ENCODE results near the gene PLPP2. TPM values are rescaled to one million over a fixed set of nuclear protein-coding genes. Genes with fewer than 3 reads are reported as not detected.

The PLPP2 gene
- total RNA-seq, 2 experiments from 2014 or later = not detected

GRCh38 chr19:287381-287871 lies 3.8 kb downstream of the PLPP2 start:
- Mint-ChIP-seq H3K36me3 (ENCODE audit: low read depth) (no peaks in the 10 kb centered on the region), H3K4me1 (ENCODE audit: low read depth) (peaks cover 2% of the 10 kb centered on the region), H3K9me3 (ENCODE audit: insufficient read depth) (no peaks in the 10 kb centered on the region), H3K27ac (no peak overlapping the region), H3K4me3 (no peak overlapping the region), H3K27me3 (ENCODE audit: low read depth) (peaks cover 9% of the 10 kb centered on the region)
- POLR2A ChIA-PET = no interaction called here
- DNase-seq (no peak), ATAC-seq (no peak)
- CTCF ChIA-PET = interaction anchor here (1.1 kb wide), 1 partner anchor 9 kb away, joined by 6 read pairs; no protein-coding TSS in a partner anchor

GRCh38 chr19:283395-283794 lies 7.8 kb downstream of the PLPP2 start:
- Mint-ChIP-seq H3K9me3 (ENCODE audit: insufficient read depth) (no peaks in the 10 kb centered on the region), H3K4me3 (no peak overlapping the region), H3K27ac (no peak overlapping the region), H3K27me3 (ENCODE audit: low read depth) (no peaks in the 10 kb centered on the region), H3K36me3 (ENCODE audit: low read depth) (no peaks in the 10 kb centered on the region), H3K4me1 (ENCODE audit: low read depth) (no peaks in the 10 kb centered on the region)
- no peak for ATAC-seq
- DNase-seq = no peak
- POLR2A ChIA-PET = no interaction called here
- CTCF ChIA-PET = no interaction called here

GRCh38 chr19:282501-282900 lies 8.7 kb downstream of the PLPP2 start:
- ATAC-seq (no peak), DNase-seq (no peak)
- H3K4me3 Mint-ChIP-seq = no peak overlapping the region
- H3K27me3 Mint-ChIP-seq (ENCODE audit: low read depth) = peaks cover 2% of the 10 kb centered on the region
- no peaks in the 10 kb centered on the region for H3K4me1 Mint-ChIP-seq (ENCODE audit: low read depth)
- no peaks in the 10 kb centered on the region for H3K9me3 Mint-ChIP-seq (ENCODE audit: insufficient read depth)
- ChIA-PET CTCF (no interaction called here), POLR2A (no interaction called here)
- H3K27ac Mint-ChIP-seq = no peak overlapping the region
- H3K36me3 Mint-ChIP-seq (ENCODE audit: low read depth) = no peaks in the 10 kb centered on the region

DNA sequence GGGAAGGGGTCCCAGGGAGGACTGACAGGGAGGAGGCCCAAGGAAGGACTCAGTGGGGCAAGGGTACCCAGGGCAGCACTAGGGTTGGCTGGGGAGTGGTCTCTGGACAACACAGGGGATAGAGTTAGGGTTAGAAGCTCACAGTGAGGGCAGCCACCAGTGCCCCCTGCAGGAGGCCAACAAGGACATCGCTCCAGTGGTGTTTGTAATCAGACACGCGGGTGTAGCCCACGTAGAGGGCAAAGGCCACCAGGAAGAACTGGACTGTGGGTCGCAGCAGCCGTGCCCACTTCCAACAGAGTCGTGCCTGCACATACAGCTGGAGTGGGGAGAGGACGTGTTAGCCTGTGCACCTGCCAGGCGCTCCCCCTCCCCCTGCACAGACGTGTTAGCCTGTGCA lies 9.2 kb downstream of the PLPP2 start:
- POLR2A ChIA-PET = no interaction called here
- ATAC-seq = no peak
- H3K4me1 Mint-ChIP-seq (ENCODE audit: low read depth) = no peaks in the 10 kb centered on the region
- peaks cover 7% of the 10 kb centered on the region for H3K27me3 Mint-ChIP-seq (ENCODE audit: low read depth)
- no peak overlapping the region for H3K27ac Mint-ChIP-seq
- no peak for DNase-seq
- H3K9me3 Mint-ChIP-seq (ENCODE audit: insufficient read depth) = no peaks in the 10 kb centered on the region
- H3K36me3 Mint-ChIP-seq (ENCODE audit: low read depth) = no peaks in the 10 kb centered on the region
- no peak overlapping the region for H3K4me3 Mint-ChIP-seq
- CTCF ChIA-PET = no interaction called here

- Mint-ChIP-seq H3K4me1 (ENCODE audit: low read depth) (no peaks in the 10 kb centered on the region), H3K4me3 (no peak overlapping the region), H3K36me3 (ENCODE audit: low read depth) (no peaks in the 10 kb centered on the region), H3K27me3 (ENCODE audit: low read depth) (peaks cover 7% of the 10 kb centered on the region), H3K27ac (no peak overlapping the region), H3K9me3 (ENCODE audit: insufficient read depth) (no peaks in the 10 kb centered on the region)
- POLR2A ChIA-PET = no interaction called here
- DNase-seq = no peak
- CTCF ChIA-PET = no interaction called here
- ATAC-seq = no peak
Observed at GRCh38 chr19:281156-281853, 9.9 kb downstream of the PLPP2 start.

DNA sequence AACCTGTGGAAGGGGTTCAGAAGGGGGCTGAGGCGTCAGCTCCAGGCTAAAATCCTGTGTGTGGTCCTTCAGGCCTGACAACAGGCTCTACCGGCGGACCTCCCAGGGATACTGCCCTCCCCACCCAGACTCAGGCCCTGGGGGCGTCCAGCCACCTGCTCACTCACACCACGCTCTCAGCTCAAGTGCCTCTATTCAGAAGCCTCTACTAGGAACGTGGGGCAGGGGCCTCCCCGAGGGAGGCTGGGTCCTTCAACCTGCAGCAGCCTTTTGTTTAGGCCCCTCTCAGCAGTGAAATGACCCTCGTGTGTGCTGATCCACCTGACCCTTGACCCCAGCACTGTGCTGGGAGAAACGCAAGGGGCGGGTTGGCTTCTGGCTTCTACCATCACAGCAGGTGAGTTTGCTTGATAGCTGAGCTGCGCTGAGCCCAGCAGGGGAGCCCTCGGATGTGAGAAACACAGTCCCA lies 10.6 kb downstream of the PLPP2 start:
- CTCF ChIA-PET = no interaction called here
- no peaks in the 10 kb centered on the region for H3K4me1 Mint-ChIP-seq (ENCODE audit: low read depth)
- H3K27ac Mint-ChIP-seq = no peak overlapping the region
- H3K4me3 Mint-ChIP-seq = no peak overlapping the region
- no peaks in the 10 kb centered on the region for H3K36me3 Mint-ChIP-seq (ENCODE audit: low read depth)
- POLR2A ChIA-PET = no interaction called here
- ATAC-seq (no peak), DNase-seq (no peak)
- H3K9me3 Mint-ChIP-seq (ENCODE audit: insufficient read depth) = no peaks in the 10 kb centered on the region
- peaks cover 7% of the 10 kb centered on the region for H3K27me3 Mint-ChIP-seq (ENCODE audit: low read depth)

GRCh38 chr19:279656-280055 lies 11.5 kb downstream of the PLPP2 start:
- Mint-ChIP-seq H3K27me3 (ENCODE audit: low read depth) (peaks cover 7% of the 10 kb centered on the region), H3K4me1 (ENCODE audit: low read depth) (no peaks in the 10 kb centered on the region), H3K4me3 (no peak overlapping the region), H3K36me3 (ENCODE audit: low read depth) (no peaks in the 10 kb centered on the region), H3K27ac (no peak overlapping the region), H3K9me3 (ENCODE audit: insufficient read depth) (no peaks in the 10 kb centered on the region)
- CTCF ChIA-PET = interaction anchor here (0.7 to 1.6 kb wide), 2 partner anchors 32 to 231 kb away, joined by 3 to 4 read pairs; no protein-coding TSS in a partner anchor
- POLR2A ChIA-PET = no interaction called here
- no peak for ATAC-seq
- DNase-seq = no peak

DNA sequence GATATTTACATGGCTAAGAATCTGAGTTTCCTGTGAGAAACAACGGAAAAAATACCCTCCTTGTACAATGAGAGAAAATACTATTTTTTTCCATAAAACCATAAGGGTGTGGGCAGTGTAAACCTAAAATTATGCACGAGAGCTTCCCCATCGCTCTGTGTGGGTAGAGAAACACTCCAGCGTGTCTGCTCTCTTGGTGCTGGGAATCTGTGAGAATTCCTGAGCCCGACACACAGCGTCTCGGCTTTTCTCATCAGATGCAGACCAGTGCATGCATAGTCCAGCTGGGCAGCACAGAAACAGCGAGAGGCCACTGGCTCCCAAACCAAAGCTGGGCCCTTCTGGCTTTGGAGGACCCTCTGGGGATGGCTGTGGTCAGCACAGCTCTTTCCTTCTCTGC lies 12.0 kb downstream of the PLPP2 start:
- Mint-ChIP-seq H3K4me3 (no peak overlapping the region), H3K9me3 (ENCODE audit: insufficient read depth) (no peaks in the 10 kb centered on the region), H3K4me1 (ENCODE audit: low read depth) (no peaks in the 10 kb centered on the region), H3K36me3 (ENCODE audit: low read depth) (no peaks in the 10 kb centered on the region), H3K27me3 (ENCODE audit: low read depth) (peaks cover 7% of the 10 kb centered on the region), H3K27ac (no peak overlapping the region)
- ChIA-PET CTCF (interaction anchor here (0.7 to 1.6 kb wide), 2 partner anchors 32 to 232 kb away, joined by 3 to 4 read pairs; no protein-coding TSS in a partner anchor), POLR2A (no interaction called here)
- no peak for DNase-seq
- ATAC-seq = no peak

DNA sequence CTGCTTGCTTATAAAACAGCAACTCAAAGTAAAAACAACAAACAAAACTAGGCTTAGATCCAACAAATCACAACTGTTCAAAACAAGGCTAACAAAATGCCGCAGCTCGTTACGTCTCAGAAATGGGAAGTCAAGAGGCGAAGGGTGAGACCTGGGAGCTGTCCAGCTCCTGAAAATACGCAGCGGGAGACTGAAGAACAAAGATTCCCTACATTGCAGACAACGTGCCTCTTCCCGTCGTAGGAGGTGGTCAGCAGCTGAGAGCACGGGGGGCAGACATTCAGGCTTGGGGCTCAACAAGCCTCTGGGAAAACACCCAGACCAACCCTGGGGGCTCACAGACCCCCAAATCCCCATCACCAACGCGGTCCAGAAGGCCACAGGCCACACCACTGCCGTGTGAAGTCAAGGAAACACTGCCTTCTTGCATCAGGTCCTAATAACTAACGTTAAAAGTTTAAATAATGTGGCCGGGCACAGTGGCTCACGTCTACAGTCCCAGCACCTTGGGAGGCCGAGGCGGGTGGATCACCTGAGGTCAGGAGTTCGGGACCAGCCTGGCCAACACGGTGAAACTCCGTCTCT lies 13.5 kb downstream of the PLPP2 start:
- DNase-seq (no peak), ATAC-seq (no peak)
- ChIA-PET CTCF (no interaction called here), POLR2A (no interaction called here)
- Mint-ChIP-seq H3K27me3 (ENCODE audit: low read depth) (peaks cover 10% of the 10 kb centered on the region), H3K27ac (no peak overlapping the region), H3K36me3 (ENCODE audit: low read depth) (no peaks in the 10 kb centered on the region), H3K9me3 (ENCODE audit: insufficient read depth) (no peaks in the 10 kb centered on the region), H3K4me3 (no peak overlapping the region), H3K4me1 (ENCODE audit: low read depth) (no peaks in the 10 kb centered on the region)

DNA sequence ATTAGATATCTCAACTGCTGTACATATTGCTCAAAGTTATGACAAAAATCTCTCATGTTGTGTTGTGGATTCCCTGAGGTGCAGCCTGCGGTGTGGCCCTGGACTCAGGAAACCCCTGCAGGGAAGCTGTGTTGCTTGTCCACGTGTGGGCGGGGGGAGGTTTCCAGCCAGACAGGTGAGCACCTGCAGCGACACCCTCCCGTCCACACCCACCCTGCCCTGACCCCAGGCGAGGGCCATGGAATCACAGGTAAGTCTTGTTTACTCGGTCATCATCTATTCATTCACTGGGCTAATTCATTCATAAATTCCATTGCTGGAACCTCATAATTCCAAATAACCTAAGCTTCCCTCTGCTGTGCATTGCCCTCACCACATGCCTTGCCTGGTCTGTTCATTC lies 14.1 kb downstream of the PLPP2 start:
- H3K27me3 Mint-ChIP-seq (ENCODE audit: low read depth) = peaks cover 12% of the 10 kb centered on the region
- CTCF ChIA-PET = no interaction called here
- H3K36me3 Mint-ChIP-seq (ENCODE audit: low read depth) = no peaks in the 10 kb centered on the region
- ATAC-seq = no peak
- DNase-seq = no peak
- POLR2A ChIA-PET = no interaction called here
- no peaks in the 10 kb centered on the region for H3K4me1 Mint-ChIP-seq (ENCODE audit: low read depth)
- no peaks in the 10 kb centered on the region for H3K9me3 Mint-ChIP-seq (ENCODE audit: insufficient read depth)
- no peak overlapping the region for H3K27ac Mint-ChIP-seq
- H3K4me3 Mint-ChIP-seq = no peak overlapping the region

DNA sequence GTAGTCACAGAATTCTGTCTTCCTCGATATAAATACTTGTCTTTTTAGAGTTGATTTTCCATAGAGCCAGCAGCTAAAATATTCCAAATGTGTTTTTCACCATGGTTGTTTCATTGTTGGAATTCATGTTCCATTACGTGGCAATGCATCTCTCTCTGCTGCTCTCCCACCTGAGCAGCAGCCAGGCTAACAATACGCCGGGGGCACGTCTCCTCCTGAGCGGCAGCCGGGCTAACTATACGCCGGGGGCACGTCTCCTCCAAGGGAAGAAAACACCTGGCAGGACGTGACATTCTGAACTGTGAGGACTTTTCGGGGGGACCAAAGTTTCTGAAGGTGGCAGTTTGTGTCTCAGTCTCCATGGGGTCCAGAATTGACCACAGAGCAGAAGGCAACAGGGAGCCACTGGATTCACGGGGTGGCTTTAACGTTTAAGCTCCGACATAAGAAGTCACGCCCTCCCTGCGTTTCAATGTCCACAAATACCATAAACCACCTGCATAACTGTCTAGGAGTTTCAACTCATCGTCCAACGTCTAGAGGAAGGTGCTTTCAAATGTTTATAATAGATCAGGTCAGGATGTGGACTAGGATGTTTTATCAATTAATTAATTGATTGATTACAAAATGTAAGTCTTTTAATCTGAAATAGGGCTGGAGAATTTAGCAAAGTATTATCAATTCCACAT lies 15.1 kb downstream of the PLPP2 start:
- Mint-ChIP-seq H3K27me3 (ENCODE audit: low read depth) (peaks cover 14% of the 10 kb centered on the region), H3K36me3 (ENCODE audit: low read depth) (no peaks in the 10 kb centered on the region), H3K4me1 (ENCODE audit: low read depth) (no peaks in the 10 kb centered on the region), H3K27ac (no peak overlapping the region), H3K9me3 (ENCODE audit: insufficient read depth) (no peaks in the 10 kb centered on the region), H3K4me3 (no peak overlapping the region)
- ChIA-PET CTCF (no interaction called here), POLR2A (no interaction called here)
- DNase-seq (no peak), ATAC-seq (no peak)

DNA sequence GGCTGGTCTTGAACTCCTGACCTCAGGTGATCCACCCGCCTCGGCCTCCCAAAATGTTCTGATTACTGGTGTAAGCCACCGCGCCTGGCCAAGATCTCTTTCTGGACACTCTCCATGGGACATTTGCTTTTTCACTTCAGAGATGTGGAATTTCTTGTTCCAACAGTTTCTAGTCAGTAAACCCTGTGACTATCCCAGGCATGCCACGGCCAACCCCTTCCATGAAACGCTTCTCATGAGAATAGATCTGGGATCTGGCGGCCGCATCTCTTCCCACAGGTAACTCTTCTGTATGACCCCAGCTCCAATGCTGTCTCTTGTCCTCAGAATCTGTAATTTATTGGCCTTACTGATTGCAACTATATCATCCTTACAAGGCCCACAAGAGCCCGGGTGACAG lies 16.2 kb downstream of the PLPP2 start:
- Mint-ChIP-seq H3K27ac (no peak overlapping the region), H3K4me3 (no peak overlapping the region), H3K27me3 (ENCODE audit: low read depth) (peaks cover 14% of the 10 kb centered on the region), H3K9me3 (ENCODE audit: insufficient read depth) (no peaks in the 10 kb centered on the region), H3K36me3 (ENCODE audit: low read depth) (no peaks in the 10 kb centered on the region), H3K4me1 (ENCODE audit: low read depth) (no peaks in the 10 kb centered on the region)
- DNase-seq (no peak), ATAC-seq (no peak)
- POLR2A ChIA-PET = no interaction called here
- CTCF ChIA-PET = no interaction called here
